Neural progenitor cell (in vitro differentiated cells): ENCODE results near the gene CSF1R. TPM values are rescaled to one million over a fixed set of nuclear protein-coding genes. Genes with fewer than 3 reads are reported as not detected.

Experiments
- DNase-seq: peaks from one replicate; pipeline ENCODE4 v3.0.0-alpha.2; 2016; ENCODE audit warnings: low spot score
- H2AFZ ChIP-seq: fragments of 200-600 bp; sonication (generic); replicated peaks from 2 replicates; pipeline ENCODE4 v1.6.1; 2016; ENCODE audit warnings: antibody characterized with exemption
- H3F3A ChIP-seq: fragments of 200-600 bp; sonication (generic); 2 replicates; pipeline ENCODE4 v1.6.1; 2016; ENCODE audit warnings: antibody characterized with exemption, low read depth
- H3K27ac ChIP-seq: fragments of 200-600 bp; sonication (generic); 2 replicates; pipeline ENCODE4 v1.5.1; 2016; ENCODE audit warnings: mild to moderate bottlenecking
- H3K27me3 ChIP-seq: fragments of 200-600 bp; sonication (generic); 2 replicates; pipeline ENCODE4 v1.6.1; 2016; ENCODE audit warnings: mild to moderate bottlenecking, moderate library complexity
- H3K36me3 ChIP-seq: fragments of 200-600 bp; sonication (generic); 2 replicates; pipeline ENCODE4 v1.5.1; 2016
- H3K4me1 ChIP-seq: fragments of 200-600 bp; sonication (generic); 2 replicates; pipeline ENCODE4 v1.6.1; 2016; ENCODE audit warnings: mixed run types
- H3K4me2 ChIP-seq: fragments of 200-600 bp; sonication (generic); 2 replicates; pipeline ENCODE4 v1.6.1; 2016
- H3K4me3 ChIP-seq: fragments of 200-600 bp; sonication (generic); 2 replicates; pipeline ENCODE4 v1.5.1; 2016
- H3K79me2 ChIP-seq: fragments of 200-600 bp; sonication (generic); 2 replicates; pipeline ENCODE4 v1.6.1; 2016; ENCODE audit warnings: low read depth
- H3K9ac ChIP-seq: fragments of 200-600 bp; sonication (generic); 2 replicates; pipeline ENCODE4 v1.6.1; 2016
- H3K9me3 ChIP-seq: fragments of 200-600 bp; sonication (generic); 2 replicates; pipeline ENCODE4 v1.5.1; 2016; ENCODE audit warnings: low read depth
- H4K20me1 ChIP-seq: fragments of 200-600 bp; sonication (generic); 2 replicates; pipeline ENCODE4 v1.6.1; 2016; ENCODE audit warnings: low read depth
- H3K27ac Mint-ChIP-seq: 3 replicates; pipeline ENCODE4 v1.8.0; 2021; ENCODE audit warnings: mixed read lengths
- H3K27me3 Mint-ChIP-seq: 2 replicates; pipeline ENCODE4 v1.8.0; 2022; ENCODE audit warnings: low read depth, mild to moderate bottlenecking, inconsistent platforms, moderate library complexity, mixed read lengths; ENCODE audit not compliant: insufficient read depth
- H3K36me3 Mint-ChIP-seq: 3 replicates; pipeline ENCODE4 v1.8.0; 2021; ENCODE audit warnings: mixed read lengths
- H3K4me1 Mint-ChIP-seq: 3 replicates; pipeline ENCODE4 v1.8.0; 2021; ENCODE audit warnings: mixed read lengths
- H3K4me3 Mint-ChIP-seq: 3 replicates; pipeline ENCODE4 v1.8.0; 2021; ENCODE audit warnings: mild to moderate bottlenecking, moderate library complexity, mixed read lengths
- H3K9me3 Mint-ChIP-seq: 3 replicates; pipeline ENCODE4 v1.8.0; 2020; ENCODE audit warnings: mixed read lengths
- EZH2 ChIP-seq: fragments of 200-600 bp; sonication (generic); IDR thresholded peaks from 2 replicates; pipeline ENCODE4 v1.6.1; 2017; ENCODE audit warnings: antibody characterized with exemption, mild to moderate bottlenecking, moderate library complexity
- EZH2phosphoT487 ChIP-seq: fragments of 200-600 bp; sonication (generic); IDR thresholded peaks from 2 replicates; pipeline ENCODE4 v1.6.1; 2017; ENCODE audit warnings: antibody characterized with exemption
- total RNA-seq: library from RNA; depleted of rRNA; stranded (reverse); fragments of >200 nt; gene quantifications from 2 replicates; pipeline ENCODE4 v1.2.3, GENCODE V29; 2015; ENCODE audit warnings: low replicate concordance
- TF ChIP-seq, protein P1 (sequence below): fragments of 200-600 bp; sonication (generic); IDR thresholded peaks from 2 replicates; pipeline ENCODE4 v1.5.1; 2017; ENCODE audit warnings: antibody characterized with exemption, mild to moderate bottlenecking

Gene CSF1R
- total RNA-seq, 1 donor from 2014 or later = not detected

DNA sequence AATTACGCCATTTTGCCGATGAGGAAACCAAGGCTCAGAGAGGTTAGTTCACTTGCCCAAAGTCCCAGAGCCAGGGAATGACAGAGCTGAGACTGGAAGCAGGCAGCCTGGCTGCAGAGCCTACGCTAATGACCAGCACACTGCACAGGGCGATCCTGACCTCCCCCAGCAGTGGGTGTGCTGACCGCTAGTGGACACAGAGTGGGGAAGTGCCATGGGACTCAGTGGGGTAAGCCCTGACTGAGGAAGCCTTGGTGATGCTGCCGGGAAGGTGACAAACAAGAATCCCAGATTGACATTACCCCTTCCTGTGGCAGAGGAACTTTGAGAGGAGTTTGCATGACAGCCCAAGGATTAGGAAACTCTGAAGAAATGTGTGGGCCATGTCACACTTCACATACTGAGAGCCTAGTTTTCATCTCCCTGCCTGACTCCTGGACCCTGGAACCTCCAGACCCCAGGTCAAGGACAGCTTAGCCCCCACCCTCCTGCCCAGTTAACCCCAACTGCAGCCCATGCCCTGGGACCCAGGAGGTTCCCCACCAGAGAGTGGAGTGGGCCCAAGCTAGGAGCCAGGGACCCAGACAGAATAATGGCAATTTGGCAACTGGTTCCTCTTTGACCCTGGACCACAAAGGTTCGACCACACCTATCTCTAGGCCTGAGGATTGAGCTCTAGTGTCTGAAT is 19.7 kb upstream of the CSF1R start:
- Mint-ChIP-seq H3K4me3 (no peak overlapping the region), H3K9me3 (no peaks in the 10 kb centered on the region), H3K27ac (no peak overlapping the region), H3K27me3 (peaks cover 4% of the 10 kb centered on the region), H3K36me3 (no peaks in the 10 kb centered on the region), H3K4me1 (peaks cover 16% of the 10 kb centered on the region)
- Histone ChIP-seq H2AFZ (no peak overlapping the region), H3K79me2 (no peaks in the 10 kb centered on the region), H3K4me3 (no peak overlapping the region), H3K27me3 (no peaks in the 10 kb centered on the region), H3K27ac (no peak overlapping the region), H3K9me3 (no peaks in the 10 kb centered on the region), H3K36me3 (no peaks in the 10 kb centered on the region), H3K9ac (no peak overlapping the region), H4K20me1 (no peaks in the 10 kb centered on the region), H3K4me2 (no peak overlapping the region), H3K4me1 (peaks cover 2% of the 10 kb centered on the region), H3F3A (no peaks in the 10 kb centered on the region)
- no peak for DNase-seq
- TF ChIP-seq EZH2phosphoT487 (no peak), EZH2 (no peak)
- TF ChIP-seq, protein P1, sequence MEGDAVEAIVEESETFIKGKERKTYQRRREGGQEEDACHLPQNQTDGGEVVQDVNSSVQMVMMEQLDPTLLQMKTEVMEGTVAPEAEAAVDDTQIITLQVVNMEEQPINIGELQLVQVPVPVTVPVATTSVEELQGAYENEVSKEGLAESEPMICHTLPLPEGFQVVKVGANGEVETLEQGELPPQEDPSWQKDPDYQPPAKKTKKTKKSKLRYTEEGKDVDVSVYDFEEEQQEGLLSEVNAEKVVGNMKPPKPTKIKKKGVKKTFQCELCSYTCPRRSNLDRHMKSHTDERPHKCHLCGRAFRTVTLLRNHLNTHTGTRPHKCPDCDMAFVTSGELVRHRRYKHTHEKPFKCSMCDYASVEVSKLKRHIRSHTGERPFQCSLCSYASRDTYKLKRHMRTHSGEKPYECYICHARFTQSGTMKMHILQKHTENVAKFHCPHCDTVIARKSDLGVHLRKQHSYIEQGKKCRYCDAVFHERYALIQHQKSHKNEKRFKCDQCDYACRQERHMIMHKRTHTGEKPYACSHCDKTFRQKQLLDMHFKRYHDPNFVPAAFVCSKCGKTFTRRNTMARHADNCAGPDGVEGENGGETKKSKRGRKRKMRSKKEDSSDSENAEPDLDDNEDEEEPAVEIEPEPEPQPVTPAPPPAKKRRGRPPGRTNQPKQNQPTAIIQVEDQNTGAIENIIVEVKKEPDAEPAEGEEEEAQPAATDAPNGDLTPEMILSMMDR = no peak

DNA sequence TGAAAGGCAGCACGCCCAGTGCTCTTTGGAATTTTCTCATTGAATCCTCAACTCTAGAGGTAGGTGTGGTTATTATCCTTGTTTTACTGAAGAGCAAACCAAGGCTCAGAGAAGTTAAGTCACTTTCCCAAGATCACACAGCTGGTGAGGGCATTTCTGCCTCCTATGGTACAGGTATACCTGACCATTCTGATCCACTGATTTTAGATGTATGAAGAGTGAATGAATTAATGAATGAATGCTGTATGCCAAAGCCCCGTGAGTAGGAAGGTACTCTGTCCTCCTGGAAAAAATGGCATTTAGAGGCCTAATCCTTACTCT is 18.2 kb upstream of the CSF1R start:
- Mint-ChIP-seq H3K4me1 (peaks cover 12% of the 10 kb centered on the region), H3K36me3 (no peaks in the 10 kb centered on the region), H3K27me3 (peaks cover 7% of the 10 kb centered on the region), H3K9me3 (no peaks in the 10 kb centered on the region), H3K4me3 (no peak overlapping the region), H3K27ac (no peak overlapping the region)
- Histone ChIP-seq H3K27ac (no peak overlapping the region), H3K79me2 (no peaks in the 10 kb centered on the region), H4K20me1 (no peaks in the 10 kb centered on the region), H2AFZ (no peak overlapping the region), H3K4me1 (no peaks in the 10 kb centered on the region), H3K9me3 (no peaks in the 10 kb centered on the region), H3K4me3 (no peak overlapping the region), H3K27me3 (no peaks in the 10 kb centered on the region), H3F3A (no peaks in the 10 kb centered on the region), H3K9ac (no peak overlapping the region), H3K36me3 (no peaks in the 10 kb centered on the region), H3K4me2 (no peak overlapping the region)
- TF ChIP-seq, protein P1 = no peak
- TF ChIP-seq EZH2phosphoT487 (no peak), EZH2 (no peak)
- DNase-seq = no peak

DNA sequence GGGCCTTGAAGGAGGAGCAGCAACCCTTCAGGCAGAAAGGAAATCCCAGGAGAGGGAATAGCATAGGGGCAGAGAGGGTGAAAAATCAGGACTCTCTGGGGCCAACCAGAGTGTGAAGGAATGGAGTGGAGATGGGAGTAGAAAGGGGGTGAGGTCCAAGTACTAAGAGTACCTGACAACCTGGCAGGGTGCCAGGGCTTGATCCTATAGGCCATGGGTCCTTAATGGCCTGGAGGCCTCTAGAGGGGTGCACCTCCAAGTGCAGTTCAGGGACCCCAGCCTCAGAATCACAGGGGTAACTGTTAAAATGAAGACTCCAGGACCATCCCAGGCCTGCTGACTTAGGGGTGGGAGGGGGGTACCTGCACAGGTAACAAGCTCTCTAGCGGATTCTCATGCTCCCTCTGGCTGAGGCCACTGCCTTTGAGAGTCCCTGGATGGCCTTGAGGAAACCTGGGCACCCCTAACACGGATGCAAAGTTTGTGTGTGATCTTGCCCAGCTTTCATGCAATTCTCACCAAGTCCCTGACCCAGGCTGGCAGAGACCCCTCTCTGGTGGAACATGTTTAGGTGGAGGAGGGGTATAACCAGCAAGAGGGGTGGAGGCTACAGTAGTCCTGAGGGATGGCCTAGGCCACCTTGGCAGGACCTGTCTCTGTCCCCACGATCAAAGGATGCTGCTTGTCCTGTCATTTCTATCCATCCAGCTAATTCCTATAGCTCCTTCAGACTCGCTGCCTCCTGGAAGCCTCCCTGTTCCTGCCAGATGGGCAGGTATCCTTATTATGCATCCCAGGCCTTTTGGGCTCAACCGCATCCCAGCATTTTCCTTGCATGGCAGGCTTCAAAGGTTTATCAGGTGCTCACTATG is 17.6 kb upstream of the CSF1R start:
- H3K4me3 Mint-ChIP-seq = no peak overlapping the region

More for the DNA sequence above, 17.6 kb upstream of the CSF1R start:
- no peak overlapping the region for H2AFZ ChIP-seq
- no peak overlapping the region for H3K9ac ChIP-seq
- H3K27me3 ChIP-seq = no peaks in the 10 kb centered on the region
- DNase-seq = no peak
- Mint-ChIP-seq H3K4me1 (peaks cover 12% of the 10 kb centered on the region), H3K27ac (no peak overlapping the region), H3K27me3 (peaks cover 7% of the 10 kb centered on the region), H3K9me3 (no peaks in the 10 kb centered on the region), H3K36me3 (no peaks in the 10 kb centered on the region)
- no peaks in the 10 kb centered on the region for H3K4me1 ChIP-seq
- no peaks in the 10 kb centered on the region for H3K79me2 ChIP-seq
- H3K4me2 ChIP-seq = no peak overlapping the region
- no peaks in the 10 kb centered on the region for H3F3A ChIP-seq
- no peaks in the 10 kb centered on the region for H4K20me1 ChIP-seq
- no peak overlapping the region for H3K27ac ChIP-seq
- H3K9me3 ChIP-seq = no peaks in the 10 kb centered on the region
- TF ChIP-seq EZH2phosphoT487 (no peak), EZH2 (no peak)
- TF ChIP-seq, protein P1 = no peak
- no peaks in the 10 kb centered on the region for H3K36me3 ChIP-seq
- no peak overlapping the region for H3K4me3 ChIP-seq
